Gastrocnemius medialis (tissue), 4 donors: ENCODE data around the gene SIGLEC9.

Experiments used
- POLR2A ChIP-seq, 2 donors: fragments of 450-650 bp; IDR thresholded peaks; one replicate each; pipeline ENCODE4 v1.6.1; 2017; ENCODE audit warnings: antibody characterized with exemption in 2 of 2, mild to moderate bottlenecking in 2 of 2, moderate library complexity in 2 of 2
- TF ChIP-seq, protein P1 (sequence below), 5 experiments: fragments of 450-650 bp in 3 of 5; fragments of 200-600 bp in 2 of 5; sonication (generic) in 2 of 5; IDR thresholded peaks in 4 of 5; conservative IDR thresholded peaks in 1 of 5; 1 replicate in 4 of 5; 2 replicates in 1 of 5; pipeline ENCODE4 v1.5.1; 2016 to 2019; ENCODE audit warnings: antibody characterized with exemption in 5 of 5, mild to moderate bottlenecking in 3 of 5, moderate library complexity in 3 of 5

DNA sequence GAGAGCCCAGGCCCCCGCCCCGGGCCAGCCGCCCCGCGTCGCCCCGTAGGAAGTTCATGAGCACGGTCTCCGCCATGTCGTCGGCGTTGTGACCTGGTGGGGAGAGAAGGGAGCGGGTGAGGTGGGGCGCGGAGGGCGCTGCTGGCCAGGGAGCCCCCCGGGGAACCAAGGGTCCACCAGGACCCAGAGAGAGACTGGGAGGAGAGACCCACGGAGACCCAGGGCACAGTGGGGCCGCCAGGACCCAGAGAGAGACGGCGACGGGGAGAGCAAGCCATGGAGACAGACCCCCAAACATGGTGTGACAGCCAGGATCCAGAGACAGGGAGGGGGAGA is 25.7 kb upstream of the SIGLEC9 start:
- TF ChIP-seq, protein P1, sequence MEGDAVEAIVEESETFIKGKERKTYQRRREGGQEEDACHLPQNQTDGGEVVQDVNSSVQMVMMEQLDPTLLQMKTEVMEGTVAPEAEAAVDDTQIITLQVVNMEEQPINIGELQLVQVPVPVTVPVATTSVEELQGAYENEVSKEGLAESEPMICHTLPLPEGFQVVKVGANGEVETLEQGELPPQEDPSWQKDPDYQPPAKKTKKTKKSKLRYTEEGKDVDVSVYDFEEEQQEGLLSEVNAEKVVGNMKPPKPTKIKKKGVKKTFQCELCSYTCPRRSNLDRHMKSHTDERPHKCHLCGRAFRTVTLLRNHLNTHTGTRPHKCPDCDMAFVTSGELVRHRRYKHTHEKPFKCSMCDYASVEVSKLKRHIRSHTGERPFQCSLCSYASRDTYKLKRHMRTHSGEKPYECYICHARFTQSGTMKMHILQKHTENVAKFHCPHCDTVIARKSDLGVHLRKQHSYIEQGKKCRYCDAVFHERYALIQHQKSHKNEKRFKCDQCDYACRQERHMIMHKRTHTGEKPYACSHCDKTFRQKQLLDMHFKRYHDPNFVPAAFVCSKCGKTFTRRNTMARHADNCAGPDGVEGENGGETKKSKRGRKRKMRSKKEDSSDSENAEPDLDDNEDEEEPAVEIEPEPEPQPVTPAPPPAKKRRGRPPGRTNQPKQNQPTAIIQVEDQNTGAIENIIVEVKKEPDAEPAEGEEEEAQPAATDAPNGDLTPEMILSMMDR (IDR thresholded peaks at IDR 0.05 in 4 of 5, conservative IDR thresholded peaks at IDR 0.05 in 1 of 5) = no peak
- no peak for TF ChIP-seq POLR2A (IDR thresholded peaks at IDR 0.05)
